HG03196 (cell line): ENCODE results near the gene DPYD.
"Not testable (repeated sequence)": the region's sequence is repeated elsewhere in the genome, so short reads cannot be mapped to it uniquely, and the experiment has no call there.

Experiments
- ATAC-seq: cut with Tn5 transposase; IDR thresholded peaks from one replicate; pipeline ENCODE4 v1.9.1; 2021; ENCODE audit not compliant: unreplicated experiment

Gene DPYD

DNA sequence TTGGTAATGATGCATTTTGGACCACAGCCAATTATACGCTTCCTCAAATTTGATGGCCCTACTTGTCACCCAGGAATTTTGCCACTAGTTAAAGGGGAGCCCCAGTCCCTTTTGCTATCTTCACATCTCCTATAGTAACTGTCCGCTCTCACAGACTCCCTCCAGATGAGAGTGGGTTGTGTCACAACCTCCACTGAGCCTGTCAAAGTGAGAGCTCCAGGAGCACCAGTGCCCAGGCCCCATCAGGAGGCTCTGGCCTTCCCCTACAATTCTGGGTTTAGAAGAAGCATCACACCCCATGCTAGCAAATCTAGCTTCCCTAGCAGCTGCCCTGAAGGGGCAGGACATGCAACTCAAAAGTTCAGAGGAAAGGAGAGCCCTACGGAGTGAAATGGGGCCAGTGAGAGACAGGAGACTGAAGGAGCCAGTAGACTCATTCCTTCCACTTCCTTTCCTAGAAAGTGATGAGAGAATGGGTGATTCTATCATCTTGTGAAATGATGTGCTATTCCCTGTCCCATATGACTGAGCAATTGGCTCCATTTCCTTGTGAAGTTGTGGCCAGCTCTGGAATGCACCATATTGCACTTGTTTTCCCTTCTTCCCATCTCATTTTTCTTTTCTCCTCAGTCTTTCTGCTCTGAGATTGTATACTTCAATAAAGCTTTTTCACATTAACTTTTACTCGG is 541.3 kb downstream of the DPYD start:
- ATAC-seq, result no peak

DNA sequence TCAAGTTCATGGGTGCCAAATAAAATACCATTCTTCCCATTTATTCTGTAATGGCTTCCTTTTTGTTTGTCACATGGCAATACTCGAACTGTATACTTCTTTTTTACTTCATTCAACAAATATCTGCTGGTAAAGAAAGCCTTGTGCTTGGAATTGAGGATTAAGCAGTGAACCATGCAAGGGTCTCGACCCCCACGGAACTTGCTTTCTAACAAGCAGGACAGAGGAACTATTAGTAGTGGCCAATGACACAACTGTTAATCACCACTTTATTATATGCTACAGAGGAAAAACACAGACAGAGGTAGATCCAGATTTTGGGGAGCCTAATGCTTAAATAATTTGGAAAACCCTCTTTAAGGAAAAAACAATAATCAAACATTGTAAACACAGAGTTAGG is 542.2 kb downstream of the DPYD start:
- no peak for ATAC-seq

DNA sequence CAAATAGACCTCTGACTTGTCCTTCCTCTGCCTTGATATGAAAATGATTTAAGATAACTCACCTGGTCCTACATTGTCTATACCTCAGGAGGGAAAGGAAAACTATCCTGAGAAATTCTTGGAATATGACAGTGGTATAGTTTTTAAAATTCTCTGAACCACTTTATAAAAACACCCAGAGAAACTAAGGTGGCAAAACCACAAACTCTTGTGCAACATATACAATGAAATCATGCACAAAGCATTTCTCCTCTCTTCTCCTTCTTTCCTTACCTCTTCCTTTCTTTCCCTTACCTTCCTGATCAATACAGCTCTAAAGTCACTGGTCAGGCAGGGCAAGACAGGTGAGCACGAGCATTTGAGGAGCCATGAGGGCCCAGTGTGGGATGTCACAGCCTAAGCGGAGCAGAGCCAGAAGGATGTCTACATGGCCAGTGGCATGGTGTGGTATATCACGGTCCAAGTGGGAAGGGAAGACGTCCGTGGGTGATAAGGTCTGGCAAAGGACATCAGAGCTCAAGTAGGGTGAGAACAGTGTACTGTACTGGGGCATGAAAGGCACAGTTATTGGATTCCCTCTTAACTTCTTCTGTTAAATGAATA is 543.3 kb downstream of the DPYD start:
- no peak for ATAC-seq

DNA sequence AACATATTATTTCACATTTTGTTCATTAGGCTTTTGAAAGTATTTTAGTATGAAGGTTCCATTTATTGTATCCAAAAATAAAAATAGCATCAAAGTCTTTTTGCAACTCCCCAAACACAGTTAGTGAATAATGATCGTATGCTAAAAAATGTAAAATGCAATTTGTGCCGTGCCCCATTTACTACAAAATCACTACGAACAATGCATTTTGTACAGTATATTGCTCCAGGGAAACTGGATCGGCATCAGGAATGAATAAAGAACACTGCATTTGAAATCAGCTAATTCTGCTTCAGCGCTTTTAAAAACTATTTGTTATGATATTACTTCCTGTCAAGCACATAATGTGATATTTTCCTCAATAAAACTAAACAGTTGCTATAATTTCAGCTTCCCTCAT is 547.8 kb downstream of the DPYD start:
- ATAC-seq, result no peak

DNA sequence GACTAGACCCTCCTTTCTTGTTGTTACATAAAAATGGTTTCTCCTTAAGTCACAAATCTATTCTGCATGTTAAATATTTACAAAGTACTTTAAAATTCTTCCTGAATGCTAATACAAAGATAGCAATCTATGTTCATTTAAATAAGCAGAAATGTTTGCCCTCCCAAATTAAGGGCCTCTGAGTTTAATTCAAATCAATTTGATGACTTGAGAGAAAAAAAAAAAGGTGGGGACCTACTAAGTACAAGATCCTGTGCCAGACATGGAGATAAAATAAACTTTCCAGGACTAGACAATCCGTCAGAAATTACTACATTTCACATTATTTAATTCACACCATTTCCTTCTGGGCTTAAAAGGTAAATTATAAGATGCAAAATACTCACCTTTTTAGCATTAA is 548.3 kb downstream of the DPYD start:
- ATAC-seq, result no peak

DNA sequence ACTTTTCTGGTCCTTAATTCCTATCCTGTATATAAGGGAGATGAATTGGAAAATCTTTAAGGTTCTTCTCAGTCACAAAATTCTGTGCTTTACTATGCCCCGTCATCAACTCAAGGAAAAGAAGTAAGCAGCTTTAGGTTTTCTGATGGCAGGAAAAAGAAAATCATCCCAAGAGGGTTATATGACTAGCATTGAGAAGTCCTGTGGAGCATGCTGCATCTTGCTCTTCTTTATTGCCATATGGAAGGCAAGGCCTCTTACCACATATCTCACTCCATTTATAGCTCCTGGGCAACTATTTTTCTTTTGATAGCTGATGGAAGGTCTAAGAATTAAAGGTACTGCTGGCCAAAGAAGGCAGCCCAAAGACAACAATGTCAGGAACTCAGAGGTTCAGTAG is 552.5 kb downstream of the DPYD start:
- no peak for ATAC-seq

DNA sequence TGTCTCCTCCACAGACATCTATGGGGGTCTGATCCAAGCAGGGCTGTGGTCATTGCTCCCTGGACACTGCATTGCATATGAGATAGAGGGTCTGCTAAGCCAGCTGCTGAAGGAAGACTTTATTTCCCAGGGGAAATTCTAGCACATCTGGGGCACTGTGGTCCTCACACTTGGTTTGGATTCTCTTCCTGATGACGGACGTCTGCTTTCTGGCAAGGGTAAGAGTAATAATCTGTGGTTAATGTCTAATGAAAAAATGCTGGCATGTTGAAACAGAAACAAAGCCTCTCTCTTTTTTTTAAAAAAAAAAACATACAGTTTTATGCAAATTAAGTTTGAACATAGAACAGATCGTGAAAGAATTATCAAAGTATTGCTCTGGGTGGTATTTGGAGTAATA is 553.9 kb downstream of the DPYD start:
- ATAC-seq, result no peak

DNA sequence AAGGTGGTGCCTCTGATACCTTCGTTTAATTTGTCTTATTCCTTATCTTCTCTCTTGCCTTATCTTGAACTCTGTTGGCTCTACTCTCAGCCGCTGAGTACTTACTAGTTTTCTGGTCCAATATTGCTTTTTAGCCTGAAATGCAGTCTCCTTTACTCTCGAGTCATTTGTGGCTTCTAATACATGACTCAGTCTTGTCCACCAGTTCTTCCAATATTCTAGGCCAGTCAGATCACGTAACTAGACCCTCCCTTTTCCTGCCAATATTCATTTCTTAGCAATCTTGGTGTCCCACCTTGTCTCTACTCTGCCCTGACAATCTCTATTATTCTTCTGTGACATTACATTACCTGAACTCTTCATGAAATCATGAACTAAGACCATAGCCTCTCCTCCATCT is 555.8 kb downstream of the DPYD start:
- no peak for ATAC-seq

DNA sequence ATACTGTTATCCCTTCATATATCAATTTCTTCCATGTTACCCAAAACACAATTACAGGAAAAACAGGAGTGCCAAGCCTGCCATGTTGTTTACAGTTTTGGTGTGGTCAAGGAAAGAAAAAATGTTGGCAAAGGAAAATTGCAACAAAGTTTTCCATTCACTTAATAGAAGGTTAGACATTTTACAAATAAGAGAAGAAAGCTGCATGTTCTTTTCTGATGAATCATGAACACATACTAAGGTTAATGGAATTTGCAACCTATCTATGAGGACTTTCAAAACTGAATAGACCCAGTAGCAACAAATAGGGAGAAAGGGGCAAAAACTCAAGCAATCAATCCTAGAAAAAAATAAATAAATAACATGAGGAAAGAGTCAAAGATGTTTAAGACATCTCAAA is 556.7 kb downstream of the DPYD start:
- ATAC-seq, result no peak

DNA sequence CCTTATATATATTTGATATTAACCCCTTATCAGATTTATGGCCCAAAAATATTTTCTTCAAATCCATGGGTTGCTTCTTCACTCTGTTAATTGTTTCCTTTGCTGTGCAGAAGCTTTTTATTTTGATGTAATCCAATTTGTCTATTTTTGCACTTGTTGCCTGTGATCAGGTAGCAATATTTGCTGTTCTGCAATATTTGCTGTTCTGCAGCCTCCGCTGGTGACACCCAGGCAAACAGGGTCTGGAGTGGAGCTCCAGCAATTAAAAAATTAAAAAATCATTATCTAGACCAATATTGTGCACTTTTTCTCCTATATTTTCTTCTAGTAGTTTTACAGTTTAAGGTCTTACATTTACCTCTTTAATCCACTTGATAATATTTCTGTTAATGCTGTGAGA is 564.5 kb downstream of the DPYD start:
- ATAC-seq, result no peak

DNA sequence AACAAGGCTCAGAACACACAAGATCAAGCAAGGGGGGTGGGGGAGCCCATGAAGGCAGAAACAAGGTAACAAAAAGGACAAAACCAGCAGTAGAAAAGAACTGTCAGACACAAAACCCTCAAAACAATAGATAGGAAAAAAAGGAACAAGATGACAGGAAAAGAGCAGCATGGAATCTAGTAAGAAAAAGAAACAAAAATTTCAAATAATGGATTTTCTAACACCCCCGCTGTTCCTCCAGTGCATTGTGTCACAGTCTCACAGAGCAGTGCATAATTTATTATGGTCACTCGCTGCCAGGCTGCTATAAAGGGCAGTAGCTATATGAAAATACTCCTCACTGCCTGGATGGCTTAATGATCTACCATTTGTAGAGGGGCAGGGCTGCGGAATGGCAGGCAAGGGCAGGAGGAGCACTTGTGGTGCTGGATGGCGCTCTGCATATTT is 567.9 kb downstream of the DPYD start:
- ATAC-seq, result no peak

DNA sequence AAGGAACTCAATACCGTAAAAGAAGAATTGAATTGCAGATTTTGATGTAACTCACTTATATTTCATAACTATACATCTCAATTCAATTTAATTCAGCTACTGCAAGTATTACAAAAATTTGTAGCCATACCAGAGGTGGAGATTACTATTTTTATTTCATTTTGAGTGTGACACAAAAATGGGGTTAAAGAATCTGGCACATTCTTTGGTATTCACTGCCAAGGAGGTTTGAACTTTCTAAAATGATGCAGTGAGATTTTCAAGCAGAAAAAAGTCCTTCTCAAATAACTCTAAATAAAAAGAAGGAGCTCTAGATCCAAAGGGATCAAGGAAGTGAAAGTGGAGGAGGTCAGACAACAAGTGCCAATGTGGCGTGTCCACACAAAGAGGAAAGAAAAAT is 569.0 kb downstream of the DPYD start:
- no peak for ATAC-seq

DNA sequence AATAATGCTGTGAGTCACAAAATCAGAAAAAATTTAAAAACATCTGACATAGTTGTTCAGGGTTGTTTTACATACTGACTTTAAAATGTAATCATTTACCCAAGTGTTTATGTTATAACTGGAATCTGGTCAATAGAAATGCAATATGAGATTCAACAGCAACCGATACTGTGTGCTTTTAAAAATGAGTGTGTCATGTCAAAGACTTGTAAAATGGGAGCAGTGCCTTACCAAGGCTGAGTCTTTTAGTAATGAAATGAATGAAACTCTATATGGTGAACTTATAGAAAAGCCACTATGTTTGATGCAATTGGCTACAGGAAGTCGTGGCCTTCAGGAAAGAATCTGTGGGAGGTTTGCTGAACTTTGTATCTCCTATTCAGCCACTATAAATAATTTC is 570.2 kb downstream of the DPYD start:
- no peak for ATAC-seq

DNA sequence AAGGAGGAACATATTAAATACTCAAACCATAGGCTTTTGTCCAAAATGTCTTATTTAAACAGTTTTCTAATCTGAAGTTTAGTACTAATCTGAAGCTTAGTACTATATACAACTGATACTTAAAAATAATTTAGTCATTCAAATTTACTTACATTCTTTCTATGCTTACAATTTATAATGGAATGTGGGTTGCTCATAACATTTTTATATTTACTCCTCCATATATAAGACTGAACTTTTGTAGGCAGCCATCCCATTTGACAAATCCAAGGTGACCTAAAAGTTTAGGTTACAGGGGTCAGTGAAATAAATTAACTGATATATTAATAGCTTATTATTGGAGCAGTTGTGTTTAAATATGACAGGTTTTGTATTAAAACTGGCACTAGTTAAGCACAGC is 570.6 kb downstream of the DPYD start:
- ATAC-seq, result no peak

DNA sequence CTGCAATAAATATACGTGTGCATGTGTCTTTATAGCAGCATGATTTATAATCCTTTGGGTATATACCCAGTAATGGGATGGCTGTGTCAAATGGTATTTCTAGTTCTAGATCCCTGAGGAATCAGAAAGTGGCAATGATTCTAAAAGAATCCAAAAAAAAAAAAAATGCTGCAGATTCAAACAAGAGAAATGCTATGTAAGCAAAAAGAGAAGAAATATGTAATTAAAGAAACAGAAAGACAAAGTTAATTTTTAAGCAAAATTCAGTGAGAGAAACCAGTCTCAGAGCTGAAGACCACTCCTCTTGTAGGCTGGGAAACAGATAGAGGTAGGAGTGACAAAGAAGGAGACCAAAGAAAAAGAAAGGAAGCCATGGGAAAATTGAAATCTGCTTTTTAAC is 571.0 kb downstream of the DPYD start:
- ATAC-seq, result not testable (repeated sequence)

DNA sequence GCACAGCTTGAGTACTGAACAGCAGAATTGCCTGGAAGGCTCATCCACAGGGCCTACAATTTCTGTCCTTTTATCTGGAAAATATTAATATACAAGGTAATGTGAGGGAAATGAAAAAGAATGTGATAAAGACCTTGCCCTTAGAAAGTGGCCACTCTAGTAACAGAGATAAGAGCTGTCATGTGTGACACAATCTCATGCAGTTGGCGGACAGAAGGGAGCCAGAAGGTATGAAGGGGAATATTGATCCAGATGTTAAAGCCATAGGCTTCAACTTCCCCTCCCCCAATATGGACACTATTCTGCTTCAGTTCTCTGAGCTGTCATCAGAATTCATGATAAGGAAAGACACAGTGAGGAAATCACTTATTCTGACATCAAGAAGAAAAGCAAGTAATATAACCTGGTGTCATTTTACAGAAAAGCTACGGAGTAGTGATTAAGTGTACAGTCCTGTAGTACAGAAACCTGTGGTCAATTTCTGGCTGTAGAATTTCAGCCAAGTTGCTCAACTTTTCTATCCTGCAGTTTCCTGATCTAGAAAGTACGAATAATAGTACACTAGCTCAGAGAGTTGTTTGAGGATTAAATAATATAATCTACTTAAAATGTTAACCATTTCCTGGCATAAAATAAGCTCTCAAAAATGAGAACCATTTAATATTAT is 572.1 kb downstream of the DPYD start:
- ATAC-seq, result no peak

DNA sequence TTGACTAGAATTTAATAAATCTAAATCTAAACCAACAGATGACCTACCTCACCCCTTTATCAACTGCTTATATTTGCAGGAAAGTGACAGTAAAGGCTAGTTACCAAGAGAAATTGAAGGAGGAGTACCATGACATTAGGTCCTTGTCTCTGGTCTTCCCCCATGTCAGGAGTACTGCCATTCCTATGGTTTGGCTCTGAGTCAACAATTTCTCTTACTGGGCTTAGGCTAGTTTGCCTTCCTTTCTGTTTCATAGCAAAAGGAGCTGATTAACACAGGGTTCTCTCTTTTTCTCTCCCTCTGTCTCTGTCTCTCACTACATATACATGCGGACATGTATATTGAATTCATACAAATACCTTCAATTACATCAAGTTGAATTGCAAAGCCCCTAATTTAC is 579.9 kb downstream of the DPYD start:
- no peak for ATAC-seq

DNA sequence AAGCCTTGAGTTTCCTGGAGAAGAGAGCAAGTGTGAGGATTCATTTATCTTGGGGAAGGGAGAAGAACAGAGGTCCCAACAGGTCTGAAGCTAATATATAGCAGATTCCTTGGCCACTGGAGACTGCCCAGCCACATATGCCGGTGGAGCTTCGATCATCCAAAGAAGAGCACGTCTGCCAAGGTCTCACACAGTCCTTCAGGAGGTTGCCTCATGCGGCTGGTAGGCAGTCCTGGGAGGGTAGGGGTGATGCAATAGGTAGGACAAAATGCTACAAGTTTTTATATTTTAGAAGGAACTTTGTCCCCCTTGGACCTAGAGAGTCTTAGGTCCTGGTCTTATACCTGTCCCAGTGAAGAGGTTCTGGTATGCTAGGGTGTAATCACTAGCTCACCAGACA is 582.5 kb downstream of the DPYD start:
- ATAC-seq, result no peak

DNA sequence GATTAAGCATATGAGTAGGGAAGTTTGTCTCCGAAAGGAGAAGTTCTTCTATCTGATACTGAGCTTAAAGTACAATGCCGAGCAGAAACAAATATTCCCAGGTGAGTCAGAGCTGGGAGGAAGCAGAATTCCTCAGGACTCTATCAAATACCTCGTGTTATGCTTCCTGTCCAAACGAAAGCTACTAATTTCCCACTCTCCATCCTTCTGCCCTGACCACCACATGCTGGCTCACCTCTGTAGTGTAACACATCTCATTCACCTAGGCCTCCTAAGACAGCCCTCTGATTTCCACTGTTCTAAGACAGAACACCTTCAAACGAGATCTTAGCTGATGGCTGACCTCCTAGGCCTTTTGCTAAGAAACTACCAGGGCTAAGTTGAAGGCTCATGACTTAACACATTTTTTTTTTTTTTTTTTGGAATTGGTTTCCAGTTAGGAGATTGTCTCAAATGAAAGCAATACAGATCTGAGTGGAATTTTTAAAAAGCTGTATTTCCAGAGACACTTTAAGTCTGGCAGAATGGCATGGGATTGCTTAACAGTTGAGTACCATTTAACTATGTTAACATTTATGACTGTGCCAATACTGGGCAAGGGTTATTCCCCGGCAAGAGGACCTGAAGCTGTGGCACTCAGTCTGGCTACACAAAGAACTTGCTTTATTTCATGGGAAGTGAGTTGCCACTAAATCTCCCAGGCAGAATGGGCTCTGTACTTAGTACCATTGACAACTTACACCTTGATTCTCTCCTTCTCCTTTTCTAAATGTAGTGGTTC is 583.4 kb downstream of the DPYD start:
- no peak for ATAC-seq

DNA sequence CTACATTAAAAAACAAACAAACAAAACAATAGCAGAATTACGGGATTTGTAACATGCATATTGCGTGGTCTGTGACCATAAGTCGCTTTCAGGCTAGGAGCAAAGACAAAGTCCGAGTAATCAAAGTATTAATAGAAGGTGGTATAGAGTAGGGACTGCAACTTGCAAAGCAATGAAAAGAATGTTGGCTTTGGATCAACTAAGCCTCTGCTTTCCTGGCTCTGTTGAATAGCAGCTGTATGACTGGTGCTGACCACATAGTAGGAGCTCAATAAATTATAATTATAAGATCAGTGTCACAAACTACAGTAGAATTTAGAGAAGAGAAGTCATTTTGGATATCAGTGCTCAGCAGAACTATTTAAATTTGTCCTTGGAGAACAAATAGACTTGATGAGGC is 586.4 kb downstream of the DPYD start:
- no peak for ATAC-seq

DNA sequence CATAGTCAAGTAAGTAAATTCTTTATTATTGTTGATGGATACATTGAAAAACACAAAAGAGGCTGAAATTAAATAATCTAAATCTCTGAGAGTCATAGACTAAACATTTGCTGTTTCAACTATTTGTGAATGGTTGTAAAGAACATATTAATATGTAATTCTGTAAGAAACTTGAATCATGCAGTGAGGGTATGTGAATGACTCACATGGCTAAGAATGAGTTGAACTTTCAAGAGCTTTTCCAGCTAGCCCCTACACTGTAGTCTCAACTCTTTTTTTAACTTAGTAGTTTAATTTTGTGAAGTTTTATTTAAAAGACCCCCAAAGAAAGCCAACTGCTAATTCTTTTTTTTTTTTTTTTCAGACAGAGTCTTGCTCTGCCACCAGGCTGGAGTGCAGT is 588.1 kb downstream of the DPYD start:
- no peak for ATAC-seq

DNA sequence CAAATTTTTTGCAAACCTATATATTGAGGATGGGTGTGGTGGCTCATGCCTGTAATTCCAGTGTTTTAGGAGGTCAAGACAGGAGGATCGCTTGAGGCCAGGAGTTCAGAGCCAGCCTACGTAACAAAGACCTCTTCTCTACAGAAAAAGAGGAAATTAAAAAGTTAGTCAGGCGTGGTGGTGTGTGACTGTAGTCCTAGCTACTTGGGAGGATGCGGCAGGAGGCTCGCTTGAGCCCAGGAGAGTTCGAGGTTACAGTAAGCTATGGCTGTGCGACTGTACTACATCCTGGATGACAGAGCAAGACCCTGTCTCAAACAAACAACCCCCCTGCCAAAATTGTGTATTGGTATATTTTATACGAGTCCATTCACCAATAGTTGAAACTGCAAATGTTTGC is 589.7 kb downstream of the DPYD start:
- ATAC-seq, result no peak
